ENCODE measurements around the gene CLEC17A.

- TF ChIP-seq POLR2AphosphoS5 (IDR thresholded peaks at IDR 0.05; ENCODE audit: low read depth, low read length): no peak
- TF ChIP-seq POLR2A (IDR thresholded peaks at IDR 0.05; ENCODE audit: low read depth, low read length): no peak
- TF ChIP-seq SPI1 (IDR thresholded peaks at IDR 0.05; ENCODE audit: low read depth, low read length): no peak
These were observed 21.6 kb upstream of the CLEC17A start for GRCh38 chr19:14561249-14561648.

Data from GM12891 (cell line).